Transverse colon (tissue), 4 donors: Measurements from ENCODE around the gene PCNT. TPM values are rescaled to one million over a fixed set of nuclear protein-coding genes. Genes with fewer than 3 reads are reported as not detected.

Experiments used
- DNase-seq: peaks from one replicate; pipeline ENCODE4 v3.0.0-alpha.2; 2019
- H3K27ac ChIP-seq, 4 donors: fragments of 200-600 bp; sonication (generic); 2 replicates each; pipeline ENCODE4 v1.5.1; 2016 to 2018; ENCODE audit warnings: inconsistent platforms in 4 of 4
- H3K27me3 ChIP-seq: fragments of 200-600 bp; sonication (generic); 2 replicates; pipeline ENCODE4 v1.5.1; 2017; ENCODE audit warnings: inconsistent platforms
- H3K36me3 ChIP-seq, 4 donors: fragments of 200-600 bp; sonication (generic); 2 replicates each; pipeline ENCODE4 v1.5.1; 2017 to 2019; ENCODE audit warnings: inconsistent platforms in 4 of 4
- H3K4me1 ChIP-seq, 4 donors: fragments of 200-600 bp; sonication (generic); 2 replicates each; pipeline ENCODE4 v1.5.1; 2017 to 2020; ENCODE audit warnings: inconsistent platforms in 4 of 4
- H3K4me3 ChIP-seq, 4 donors: fragments of 200-600 bp; sonication (generic); 1 replicate in 1 of 4; 2 replicates in 3 of 4; pipeline versions ENCODE4 v1.5.1 to v1.6.1; 2017 to 2019; ENCODE audit warnings: inconsistent platforms in 4 of 4
- H3K9me3 ChIP-seq, 2 donors: fragments of 200-600 bp; sonication (generic); 2 replicates each; pipeline ENCODE4 v1.5.1; 2017 to 2019; ENCODE audit warnings: inconsistent platforms in 2 of 2
- EP300 ChIP-seq: sonication (generic); formaldehyde crosslinking; IDR thresholded peaks from one replicate; pipeline ENCODE4 v1.6.1; 2017; ENCODE audit warnings: antibody characterized with exemption, low read depth
- POLR2A ChIP-seq: fragments of 450-650 bp; IDR thresholded peaks from one replicate; pipeline ENCODE4 v1.6.1; 2016; ENCODE audit warnings: antibody characterized with exemption, mild to moderate bottlenecking, moderate library complexity
- POLR2AphosphoS5 ChIP-seq, 3 donors: sonication (generic); formaldehyde crosslinking; IDR thresholded peaks; one replicate each; pipeline ENCODE4 v1.6.1; 2016; ENCODE audit warnings: antibody characterized with exemption in 3 of 3
- WGBS, 2 donors: methylation state at CpG; one replicate each; pipeline ENCODE4 v1.1.5; 2018; ENCODE audit warnings: low coverage in 1 of 2; 5-methylcytosine and 5-hydroxymethylcytosine counted together
- in situ Hi-C, 4 donors: fragments of 200-750 bp; cut with MboI; loops; one replicate each; pipeline versions ENCODE4 v1.15.0 to v1.15.1; 2017; ENCODE audit warnings: low sequenced_read_pairs in 3 of 4, low pct_ligation_motif_present in 1 of 4, low pct_unique_long_range_greater_than_20kb in 1 of 4
- intact Hi-C: fragments of 100-400 bp; cut with DNase I; formaldehyde crosslinking; loops from one replicate; pipeline ENCODE4 v1.15.1; 2023; ENCODE audit warnings: low total_unique reads
- total RNA-seq, 4 donors: library from RNA; depleted of rRNA; stranded (reverse); fragments of >200 nt; gene quantifications; one replicate each; pipeline ENCODE4 v1.1.0, GENCODE V29; 2016
- TF ChIP-seq, protein P1 (sequence below), 5 experiments: fragments of 200-600 bp in 3 of 5; fragments of 450-650 bp in 2 of 5; sonication (generic) in 3 of 5; IDR thresholded peaks; 1 replicate in 2 of 5; 2 replicates in 3 of 5; pipeline ENCODE4 v1.5.1; 2016 to 2017; ENCODE audit warnings: antibody characterized with exemption in 5 of 5, inconsistent platforms in 3 of 5, mild to moderate bottlenecking in 2 of 5, moderate library complexity in 1 of 5

The PCNT gene
- total RNA-seq, 4 donors from 2014 or later, result 27.6 to 171 (median 63.4) TPM

DNA sequence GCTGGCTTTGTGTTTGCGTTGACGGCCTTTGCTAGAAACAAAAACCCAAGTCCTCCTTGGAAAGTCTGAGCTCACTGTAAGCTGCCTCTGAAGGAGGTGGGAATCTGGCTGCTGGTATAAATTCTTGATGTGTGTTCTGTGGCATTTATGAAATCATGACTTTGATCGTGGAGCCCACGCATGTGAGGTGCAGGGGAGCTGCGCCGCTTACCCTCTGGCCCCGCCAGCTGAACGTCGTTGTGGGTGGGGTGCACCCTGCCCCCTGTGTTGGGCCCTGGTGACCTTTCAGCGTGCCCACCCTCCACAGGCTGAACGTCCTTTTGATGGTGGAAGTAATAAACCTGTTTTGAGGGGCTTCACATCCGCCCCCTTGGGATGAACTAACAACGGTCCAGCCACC, 113.6 kb downstream of the PCNT start:
- TF ChIP-seq EP300 (no peak), POLR2AphosphoS5 (IDR thresholded peaks at IDR 0.05) (no peak), POLR2A (no peak)
- TF ChIP-seq, protein P1, sequence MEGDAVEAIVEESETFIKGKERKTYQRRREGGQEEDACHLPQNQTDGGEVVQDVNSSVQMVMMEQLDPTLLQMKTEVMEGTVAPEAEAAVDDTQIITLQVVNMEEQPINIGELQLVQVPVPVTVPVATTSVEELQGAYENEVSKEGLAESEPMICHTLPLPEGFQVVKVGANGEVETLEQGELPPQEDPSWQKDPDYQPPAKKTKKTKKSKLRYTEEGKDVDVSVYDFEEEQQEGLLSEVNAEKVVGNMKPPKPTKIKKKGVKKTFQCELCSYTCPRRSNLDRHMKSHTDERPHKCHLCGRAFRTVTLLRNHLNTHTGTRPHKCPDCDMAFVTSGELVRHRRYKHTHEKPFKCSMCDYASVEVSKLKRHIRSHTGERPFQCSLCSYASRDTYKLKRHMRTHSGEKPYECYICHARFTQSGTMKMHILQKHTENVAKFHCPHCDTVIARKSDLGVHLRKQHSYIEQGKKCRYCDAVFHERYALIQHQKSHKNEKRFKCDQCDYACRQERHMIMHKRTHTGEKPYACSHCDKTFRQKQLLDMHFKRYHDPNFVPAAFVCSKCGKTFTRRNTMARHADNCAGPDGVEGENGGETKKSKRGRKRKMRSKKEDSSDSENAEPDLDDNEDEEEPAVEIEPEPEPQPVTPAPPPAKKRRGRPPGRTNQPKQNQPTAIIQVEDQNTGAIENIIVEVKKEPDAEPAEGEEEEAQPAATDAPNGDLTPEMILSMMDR (IDR thresholded peaks at IDR 0.05), result no peak
- Histone ChIP-seq H3K9me3 (no peaks in the 10 kb centered on the region), H3K4me1 (no peaks in the 10 kb centered on the region), H3K36me3 (peaks cover 0 to 26% (median 8%) of the 10 kb centered on the region in 4 donors), H3K27me3 (no peaks in the 10 kb centered on the region), H3K27ac (no peak overlapping the region), H3K4me3 (no peak overlapping the region)
- no peak for DNase-seq
- 86 to 100% methylated on average over 2 to 13 of the region's 13 CpGs for WGBS, 2 donors
- in situ Hi-C loops, result no loop called here
- intact Hi-C loops, result no loop called here

DNA sequence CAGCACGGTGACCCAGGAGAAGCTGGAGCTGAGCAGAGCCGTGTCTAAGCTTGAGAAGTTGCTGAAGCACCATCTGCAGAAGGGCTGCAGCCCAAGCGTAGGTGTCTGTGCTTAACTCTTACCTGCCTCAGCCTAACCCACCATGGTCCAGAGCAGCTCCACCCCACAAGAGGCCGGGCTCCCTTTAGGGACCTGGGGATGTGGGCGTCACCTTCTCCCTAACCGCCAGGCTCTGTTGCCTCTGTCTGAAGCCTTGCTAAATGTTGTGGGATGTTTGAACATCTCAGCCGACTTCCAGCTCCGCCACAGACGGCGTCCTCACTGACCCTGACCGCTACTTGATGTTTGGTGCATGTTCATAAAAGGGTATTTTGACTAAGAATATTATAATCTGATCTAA, 114.3 kb downstream of the PCNT start:
- Histone ChIP-seq H3K9me3 (no peaks in the 10 kb centered on the region), H3K27me3 (no peaks in the 10 kb centered on the region), H3K36me3 (peaks cover 0 to 25% (median 9%) of the 10 kb centered on the region in 4 donors), H3K4me1 (no peaks in the 10 kb centered on the region), H3K27ac (no peak overlapping the region), H3K4me3 (no peak overlapping the region)
- no peak for DNase-seq
- no peak for TF ChIP-seq POLR2A
- in situ Hi-C loops (no loop called here), intact Hi-C loops (no loop called here)
- 95% methylated on average over 11 of the region's 11 CpGs; no CpG with 5 or more reads in 1 of the 2 donors for WGBS, 2 donors

DNA sequence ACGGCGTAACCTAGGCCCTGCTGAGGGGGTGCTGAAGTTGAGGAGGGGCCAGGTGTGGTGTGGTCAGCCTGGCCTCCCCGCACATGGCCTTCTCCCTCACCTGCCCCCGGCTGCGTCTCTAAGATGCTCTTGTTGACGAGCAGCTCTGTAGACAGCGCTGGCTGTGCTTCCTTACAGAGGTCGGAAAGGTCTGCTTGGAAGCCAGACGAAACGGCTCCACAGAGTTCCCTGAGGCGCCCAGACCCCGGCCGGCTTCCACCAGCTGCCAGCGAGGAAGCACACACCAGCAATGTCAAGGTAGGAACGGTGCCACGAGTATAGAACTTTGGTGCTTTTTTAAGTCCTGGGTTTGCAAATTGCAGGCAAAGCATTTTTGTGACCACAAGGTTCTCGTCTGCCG, 116.0 kb downstream of the PCNT start:
- H3K4me1 ChIP-seq, result no peaks in the 10 kb centered on the region
- no peak overlapping the region for H3K4me3 ChIP-seq
- WGBS, 2 donors, result 85% methylated on average over 18 of the region's 18 CpGs; no CpG with 5 or more reads in 1 of the 2 donors

DNA sequence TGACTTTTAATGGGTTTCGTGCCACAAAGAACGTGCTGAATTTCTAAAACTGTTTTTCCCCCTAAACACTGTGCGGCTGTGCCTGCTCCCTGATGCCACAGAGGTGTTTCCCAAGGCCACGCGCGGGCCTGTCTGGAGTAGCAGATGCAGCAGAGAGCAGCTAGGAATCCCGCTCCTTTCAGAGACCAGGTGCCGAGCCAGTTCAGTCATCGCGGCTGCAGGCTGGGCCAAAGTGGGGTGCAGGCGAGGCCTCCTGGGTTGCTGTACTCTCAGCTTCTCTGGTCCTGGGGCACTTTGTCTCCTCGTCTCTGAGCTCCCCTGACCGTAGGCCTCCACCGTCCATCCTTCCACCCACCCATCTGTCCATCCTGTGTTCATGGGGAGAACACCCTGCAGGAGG, 117.4 kb downstream of the PCNT start:
- in situ Hi-C loops (no loop called here), intact Hi-C loops (no loop called here)
- DNase-seq, result no peak
- Histone ChIP-seq H3K36me3 (peaks cover 0 to 26% (median 6%) of the 10 kb centered on the region in 4 donors), H3K4me1 (no peaks in the 10 kb centered on the region), H3K9me3 (no peaks in the 10 kb centered on the region), H3K4me3 (no peak overlapping the region), H3K27me3 (no peaks in the 10 kb centered on the region), H3K27ac (no peak overlapping the region)
- WGBS, 2 donors, result 60 to 95% methylated on average over 1 to 14 of the region's 14 CpGs
- TF ChIP-seq POLR2A (no peak), POLR2AphosphoS5 (IDR thresholded peaks at IDR 0.05) (no peak), EP300 (no peak)
- TF ChIP-seq, protein P1 (IDR thresholded peaks at IDR 0.05), result no peak

More for the DNA sequence above, 116.0 kb downstream of the PCNT start:
- Histone ChIP-seq H3K36me3 (peaks cover 0 to 23% (median 6%) of the 10 kb centered on the region in 4 donors), H3K27ac (no peak overlapping the region), H3K9me3 (no peaks in the 10 kb centered on the region), H3K27me3 (no peaks in the 10 kb centered on the region)
- intact Hi-C loops, result no loop called here
- in situ Hi-C loops, result no loop called here
- TF ChIP-seq POLR2AphosphoS5 (IDR thresholded peaks at IDR 0.05) (no peak), EP300 (no peak), POLR2A (no peak)
- TF ChIP-seq, protein P1 (IDR thresholded peaks at IDR 0.05), result no peak
- no peak for DNase-seq

DNA sequence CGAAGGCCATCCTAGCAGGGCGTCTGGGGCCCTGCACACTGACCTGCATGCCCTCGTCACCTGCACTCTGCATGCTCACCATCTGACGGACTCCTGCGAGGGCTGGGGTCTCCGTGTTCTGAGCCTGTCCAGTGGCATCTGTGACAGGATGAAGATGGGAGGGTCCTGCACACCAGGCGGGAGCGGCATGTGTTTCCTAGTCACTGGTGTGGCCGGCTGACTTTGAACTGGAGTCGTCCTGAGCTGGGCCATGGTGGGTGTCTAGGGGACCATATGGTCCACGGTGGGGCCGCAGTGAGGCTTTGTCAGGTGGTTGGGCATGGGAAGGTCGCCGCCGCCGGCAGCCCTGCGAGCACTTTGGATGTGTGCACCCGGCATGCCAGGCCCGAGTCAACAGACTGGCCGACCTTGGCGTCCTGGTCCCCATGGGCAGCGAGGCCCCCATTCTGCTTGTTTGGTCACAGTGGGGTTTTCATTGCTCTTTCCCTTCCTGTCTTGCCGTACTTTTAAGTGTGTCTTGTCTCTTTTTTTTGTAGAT, 118.1 kb downstream of the PCNT start:
- 95% methylated on average over 20 of the region's 23 CpGs; no CpG with 5 or more reads in 1 of the 2 donors for WGBS, 2 donors
- in situ Hi-C loops (no loop called here), intact Hi-C loops (no loop called here)
- H3K27me3 ChIP-seq, result no peaks in the 10 kb centered on the region
- H3K4me3 ChIP-seq, result no peak overlapping the region
- no peak overlapping the region for H3K27ac ChIP-seq
- TF ChIP-seq, protein P1 (IDR thresholded peaks at IDR 0.05), result no peak
- TF ChIP-seq POLR2A (no peak), POLR2AphosphoS5 (IDR thresholded peaks at IDR 0.05) (no peak), EP300 (no peak)
- peaks cover 0 to 22% (median 6%) of the 10 kb centered on the region in 4 donors for H3K36me3 ChIP-seq
- peaks cover 0 to 3% (median 0%) of the 10 kb centered on the region in 4 donors for H3K4me1 ChIP-seq
- no peak for DNase-seq
- no peaks in the 10 kb centered on the region for H3K9me3 ChIP-seq
